ENCODE measurements around the gene OR6A2.
A peak's percentile ranks its signal among the peaks of the same experiment; 100 is the strongest.
"Not testable (repeated sequence)": the region's sequence is repeated elsewhere in the genome, so short reads cannot be mapped to it uniquely, and the experiment has no call there.

Gene OR6A2

GRCh38 chr11:6813656-6814055, 14.2 kb upstream of the OR6A2 start:
- no peak overlapping the region for H3K9ac ChIP-seq (ENCODE audit: low read depth, low read length, poor library complexity)
- H3K23ac ChIP-seq (ENCODE audit: low read depth, low read length, poor library complexity): no peak overlapping the region
- H3K14ac ChIP-seq (ENCODE audit: low read length): no peak overlapping the region
- no peaks in the 10 kb centered on the region for H3K27me3 ChIP-seq (ENCODE audit: control insufficient read depth in 3 of 3, insufficient read depth in 3 of 3, low read depth in 1 of 3, low read length in 3 of 3)
- H2BK5ac ChIP-seq (ENCODE audit: low read length): no peak overlapping the region
- H3K79me1 ChIP-seq (ENCODE audit: low read depth, low read length): no peaks in the 10 kb centered on the region
- no peaks in the 10 kb centered on the region for H3K36me3 ChIP-seq (replicated peaks in 1 of 2; ENCODE audit: control insufficient read depth in 2 of 2, insufficient read depth in 2 of 2, low read length in 2 of 2)
- no peak overlapping the region for H2AFZ ChIP-seq (ENCODE audit: low read length)
- WGBS, 2 donors (ENCODE audit: extremely low coverage in 2 of 2, insufficient read length in 2 of 2, insufficient replicate concordance in 1 of 2): no CpG with 5 or more reads among the region's 2 CpGs
- no peak overlapping the region for H3K4ac ChIP-seq (ENCODE audit: low read length)
- no peak overlapping the region for H2BK15ac ChIP-seq (ENCODE audit: low read length)
- no peak overlapping the region for H2BK12ac ChIP-seq (ENCODE audit: low read length)
- H3K9me3 ChIP-seq (replicated peaks in 1 of 2; ENCODE audit: control insufficient read depth in 2 of 2, insufficient read depth in 1 of 2, low read depth in 1 of 2, low read length in 2 of 2): peaks cover 2 to 7% of the 10 kb centered on the region in 2 donors
- no peak overlapping the region for H2BK120ac ChIP-seq (ENCODE audit: low read depth, low read length)
- no peak overlapping the region for H4K91ac ChIP-seq (ENCODE audit: low read depth, low read length, poor library complexity)
- H3K4me1 ChIP-seq (ENCODE audit: control insufficient read depth in 2 of 2, insufficient read depth in 1 of 2, low read depth in 1 of 2, low read length in 2 of 2): no peaks in the 10 kb centered on the region
- no peak overlapping the region for H4K8ac ChIP-seq (ENCODE audit: low read depth, low read length)
- no peak overlapping the region for H3K4me2 ChIP-seq (ENCODE audit: insufficient read depth, low read length, poor library complexity, severe bottlenecking)
- H2AK5ac ChIP-seq (ENCODE audit: low read depth, low read length): no peak overlapping the region
- no peak overlapping the region for H3K4me3 ChIP-seq (ENCODE audit: low read length in 2 of 2)
- no peak for DNase-seq (ENCODE audit: low spot score)
- H3K18ac ChIP-seq (ENCODE audit: low read length): no peak overlapping the region
- H3K27ac ChIP-seq (replicated peaks; ENCODE audit: low read length): no peak overlapping the region

- no peak overlapping the region for H4K8ac ChIP-seq (ENCODE audit: low read depth, low read length)
- no peak overlapping the region for H3K14ac ChIP-seq (ENCODE audit: low read length)
- no peak overlapping the region for H2AK5ac ChIP-seq (ENCODE audit: low read depth, low read length)
- no peak overlapping the region for H2AFZ ChIP-seq (ENCODE audit: low read length)
- no peaks in the 10 kb centered on the region for H3K79me1 ChIP-seq (ENCODE audit: low read depth, low read length)
- DNase-seq (ENCODE audit: low spot score): peak; percentile 43
- no peak overlapping the region for H3K23ac ChIP-seq (ENCODE audit: low read depth, low read length, poor library complexity)
- no peak overlapping the region for H3K4me2 ChIP-seq (ENCODE audit: insufficient read depth, low read length, poor library complexity, severe bottlenecking)
- no peak overlapping the region for H3K4ac ChIP-seq (ENCODE audit: low read length)
- H2BK12ac ChIP-seq (ENCODE audit: low read length): no peak overlapping the region
- H3K36me3 ChIP-seq (replicated peaks in 1 of 2; ENCODE audit: control insufficient read depth in 2 of 2, insufficient read depth in 2 of 2, low read length in 2 of 2): no peaks in the 10 kb centered on the region
- no peaks in the 10 kb centered on the region for H3K27me3 ChIP-seq (ENCODE audit: control insufficient read depth in 3 of 3, insufficient read depth in 3 of 3, low read depth in 1 of 3, low read length in 3 of 3)
- no peak overlapping the region for H4K91ac ChIP-seq (ENCODE audit: low read depth, low read length, poor library complexity)
- H3K9ac ChIP-seq (ENCODE audit: low read depth, low read length, poor library complexity): no peak overlapping the region
- no peak overlapping the region for H3K27ac ChIP-seq (replicated peaks; ENCODE audit: low read length)
- no peak overlapping the region for H2BK120ac ChIP-seq (ENCODE audit: low read depth, low read length)
- H3K4me3 ChIP-seq (ENCODE audit: low read length in 2 of 2): no peak overlapping the region
- H3K4me1 ChIP-seq (ENCODE audit: control insufficient read depth in 2 of 2, insufficient read depth in 1 of 2, low read depth in 1 of 2, low read length in 2 of 2): no peaks in the 10 kb centered on the region
- WGBS, 2 donors (ENCODE audit: extremely low coverage in 2 of 2, insufficient read length in 2 of 2, insufficient replicate concordance in 1 of 2): no CpG with 5 or more reads among the region's 6 CpGs
- H2BK5ac ChIP-seq (ENCODE audit: low read length): no peak overlapping the region
- H3K18ac ChIP-seq (ENCODE audit: low read length): no peak overlapping the region
- no peak overlapping the region for H2BK15ac ChIP-seq (ENCODE audit: low read length)
- H3K9me3 ChIP-seq (replicated peaks in 1 of 2; ENCODE audit: control insufficient read depth in 2 of 2, insufficient read depth in 1 of 2, low read depth in 1 of 2, low read length in 2 of 2): peaks cover 0 to 5% of the 10 kb centered on the region in 2 donors
Observed at GRCh38 chr11:6812390-6813005, 13.0 kb upstream of the OR6A2 start.

- H4K8ac ChIP-seq (ENCODE audit: low read depth, low read length); H3K4ac ChIP-seq (ENCODE audit: low read length); H2AK5ac ChIP-seq (ENCODE audit: low read depth, low read length); H3K23ac ChIP-seq (ENCODE audit: low read depth, low read length, poor library complexity); H2AFZ ChIP-seq (ENCODE audit: low read length); DNase-seq (ENCODE audit: low spot score); H2BK15ac ChIP-seq (ENCODE audit: low read length); H2BK5ac ChIP-seq (ENCODE audit: low read length); H3K9me3 ChIP-seq (replicated peaks in 1 of 2; ENCODE audit: control insufficient read depth in 2 of 2, insufficient read depth in 1 of 2, low read depth in 1 of 2, low read length in 2 of 2); H3K9ac ChIP-seq (ENCODE audit: low read depth, low read length, poor library complexity); H3K27me3 ChIP-seq (ENCODE audit: control insufficient read depth in 3 of 3, insufficient read depth in 3 of 3, low read depth in 1 of 3, low read length in 3 of 3); H3K18ac ChIP-seq (ENCODE audit: low read length); H3K4me3 ChIP-seq (ENCODE audit: low read length in 2 of 2); H2BK12ac ChIP-seq (ENCODE audit: low read length); H2BK120ac ChIP-seq (ENCODE audit: low read depth, low read length); H3K79me1 ChIP-seq (ENCODE audit: low read depth, low read length); H3K27ac ChIP-seq (replicated peaks; ENCODE audit: low read length); H3K14ac ChIP-seq (ENCODE audit: low read length); H3K36me3 ChIP-seq (replicated peaks in 1 of 2; ENCODE audit: control insufficient read depth in 2 of 2, insufficient read depth in 2 of 2, low read length in 2 of 2); H4K91ac ChIP-seq (ENCODE audit: low read depth, low read length, poor library complexity); H3K4me1 ChIP-seq (ENCODE audit: control insufficient read depth in 2 of 2, insufficient read depth in 1 of 2, low read depth in 1 of 2, low read length in 2 of 2); H3K4me2 ChIP-seq (ENCODE audit: insufficient read depth, low read length, poor library complexity, severe bottlenecking): not testable (repeated sequence)
Observed at GRCh38 chr11:6801075-6801474, 1.6 kb upstream of the OR6A2 start.

GRCh38 chr11:6794639-6795038, 4.8 kb downstream of the OR6A2 start:
- no CpG with 5 or more reads among the region's 4 CpGs for WGBS, 2 donors (ENCODE audit: extremely low coverage in 2 of 2, insufficient read length in 2 of 2, insufficient replicate concordance in 1 of 2)
- H2BK15ac ChIP-seq (ENCODE audit: low read length): no peak overlapping the region

More at GRCh38 chr11:6794639-6795038, 4.8 kb downstream of the OR6A2 start:
- Histone ChIP-seq H2BK120ac (ENCODE audit: low read depth, low read length) (no peak overlapping the region), H3K23ac (ENCODE audit: low read depth, low read length, poor library complexity) (no peak overlapping the region), H3K79me1 (ENCODE audit: low read depth, low read length) (no peaks in the 10 kb centered on the region), H3K9ac (ENCODE audit: low read depth, low read length, poor library complexity) (no peak overlapping the region), H2AFZ (ENCODE audit: low read length) (no peak overlapping the region), H4K91ac (ENCODE audit: low read depth, low read length, poor library complexity) (no peak overlapping the region), H3K9me3 (replicated peaks in 1 of 2; ENCODE audit: control insufficient read depth in 2 of 2, insufficient read depth in 1 of 2, low read depth in 1 of 2, low read length in 2 of 2) (no peaks in the 10 kb centered on the region), H2AK5ac (ENCODE audit: low read depth, low read length) (no peak overlapping the region), H3K4me3 (ENCODE audit: low read length in 2 of 2) (no peak overlapping the region), H3K14ac (ENCODE audit: low read length) (no peak overlapping the region), H3K27ac (replicated peaks; ENCODE audit: low read length) (no peak overlapping the region), H3K4ac (ENCODE audit: low read length) (no peak overlapping the region), H4K8ac (ENCODE audit: low read depth, low read length) (no peak overlapping the region), H3K4me1 (ENCODE audit: control insufficient read depth in 2 of 2, insufficient read depth in 1 of 2, low read depth in 1 of 2, low read length in 2 of 2) (no peaks in the 10 kb centered on the region), H3K36me3 (replicated peaks in 1 of 2; ENCODE audit: control insufficient read depth in 2 of 2, insufficient read depth in 2 of 2, low read length in 2 of 2) (no peaks in the 10 kb centered on the region), H3K4me2 (ENCODE audit: insufficient read depth, low read length, poor library complexity, severe bottlenecking) (no peak overlapping the region), H3K27me3 (ENCODE audit: control insufficient read depth in 3 of 3, insufficient read depth in 3 of 3, low read depth in 1 of 3, low read length in 3 of 3) (no peaks in the 10 kb centered on the region), H3K18ac (ENCODE audit: low read length) (no peak overlapping the region), H2BK12ac (ENCODE audit: low read length) (no peak overlapping the region), H2BK5ac (ENCODE audit: low read length) (no peak overlapping the region)
- DNase-seq (ENCODE audit: low spot score): no peak
